ENCODE data around the gene ATP2B2. TPM values are rescaled to one million over a fixed set of nuclear protein-coding genes. Genes with fewer than 3 reads are reported as not detected.
"Not testable (repeated sequence)": the region's sequence is repeated elsewhere in the genome, so short reads cannot be mapped to it uniquely, and the experiment has no call there.

The ATP2B2 gene
- total and polyA plus RNA-seq, 2 donors from 2014 or later, result 0.19 to 0.22 TPM

DNA sequence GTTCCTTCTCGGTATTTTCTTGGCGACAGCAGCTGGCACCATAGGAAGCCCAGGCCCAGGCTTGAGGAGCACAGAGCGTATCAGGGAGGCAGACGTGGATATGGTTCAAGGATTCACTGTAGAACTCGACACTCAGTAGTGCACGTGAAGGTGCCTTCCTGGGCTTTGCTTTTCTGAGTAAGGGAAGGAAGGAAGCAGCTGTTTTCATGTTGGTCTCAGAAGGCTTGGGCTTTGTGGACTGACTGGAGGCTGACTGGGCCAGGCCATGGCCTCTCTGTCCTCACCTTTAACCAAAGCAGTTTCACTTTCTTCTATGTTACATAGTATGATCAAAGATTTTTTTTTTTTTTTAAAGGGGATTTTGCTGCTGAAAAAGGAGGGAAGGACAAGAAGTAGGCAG, 205.7 kb downstream of the ATP2B2 start:
- TF ChIP-seq CTCF (IDR thresholded peaks at IDR 0.05; ENCODE audit: borderline replicate concordance, extremely low read depth, insufficient read depth), result no peak
- Histone ChIP-seq H3K27ac (ENCODE audit: low read depth in 2 of 2, low read length in 2 of 2) (no peak overlapping the region), H3K36me3 (ENCODE audit: control insufficient read depth in 2 of 3, insufficient read depth in 3 of 3, low read length in 3 of 3) (peaks cover 13 to 47% (median 35%) of the 10 kb centered on the region in 3 donors), H3K4me3 (ENCODE audit: low read length in 3 of 3) (no peak overlapping the region), H3K4me1 (ENCODE audit: control insufficient read depth in 2 of 3, insufficient read depth in 2 of 3, low read depth in 1 of 3, low read length in 3 of 3) (no peaks in the 10 kb centered on the region), H3K9me3 (ENCODE audit: control insufficient read depth in 2 of 3, insufficient read depth in 1 of 3, low read length in 3 of 3) (no peaks in the 10 kb centered on the region), H3K9ac (ENCODE audit: low read length in 3 of 3) (no peak overlapping the region), H3K27me3 (ENCODE audit: control insufficient read depth, insufficient read depth, low read length) (no peaks in the 10 kb centered on the region)
- intact Hi-C loops (cut with DNase I), result no loop called here
- DNase-seq (peak in 2 of 5 donors; percentile 31 to 50), FAIRE-seq (no peak)

DNA sequence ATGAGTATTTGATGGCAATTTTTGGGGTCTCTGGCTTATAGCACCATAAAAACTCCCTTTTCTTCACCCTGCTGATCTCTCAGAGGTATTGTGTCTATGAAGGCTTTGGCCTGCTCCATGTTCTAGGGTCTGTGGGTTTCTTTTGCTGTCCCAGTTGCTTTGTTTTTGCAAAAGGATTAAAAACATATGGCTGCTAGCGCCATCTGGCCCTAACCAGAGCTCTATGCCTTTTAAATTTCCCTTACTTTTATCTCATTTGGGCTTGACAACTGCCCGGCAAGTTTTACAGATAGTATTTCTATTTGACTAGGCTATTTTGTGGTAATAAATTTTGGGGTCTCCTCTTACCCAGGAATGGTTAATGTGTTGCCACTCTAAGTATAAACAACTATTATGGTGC, 206.2 kb downstream of the ATP2B2 start:
- Histone ChIP-seq H3K27ac (ENCODE audit: low read depth in 2 of 2, low read length in 2 of 2) (no peak overlapping the region), H3K9me3 (ENCODE audit: control insufficient read depth in 2 of 3, insufficient read depth in 1 of 3, low read length in 3 of 3) (no peaks in the 10 kb centered on the region), H3K27me3 (ENCODE audit: control insufficient read depth, insufficient read depth, low read length) (no peaks in the 10 kb centered on the region), H3K4me1 (ENCODE audit: control insufficient read depth in 2 of 3, insufficient read depth in 2 of 3, low read depth in 1 of 3, low read length in 3 of 3) (no peaks in the 10 kb centered on the region), H3K4me3 (ENCODE audit: low read length in 3 of 3) (no peak overlapping the region), H3K9ac (ENCODE audit: low read length in 3 of 3) (no peak overlapping the region), H3K36me3 (ENCODE audit: control insufficient read depth in 2 of 3, insufficient read depth in 3 of 3, low read length in 3 of 3) (peaks cover 10 to 42% (median 31%) of the 10 kb centered on the region in 3 donors)
- DNase-seq (no peak), FAIRE-seq (no peak)
- intact Hi-C loops (cut with DNase I), result no loop called here
- no peak for TF ChIP-seq CTCF (IDR thresholded peaks at IDR 0.05; ENCODE audit: borderline replicate concordance, extremely low read depth, insufficient read depth)

DNA sequence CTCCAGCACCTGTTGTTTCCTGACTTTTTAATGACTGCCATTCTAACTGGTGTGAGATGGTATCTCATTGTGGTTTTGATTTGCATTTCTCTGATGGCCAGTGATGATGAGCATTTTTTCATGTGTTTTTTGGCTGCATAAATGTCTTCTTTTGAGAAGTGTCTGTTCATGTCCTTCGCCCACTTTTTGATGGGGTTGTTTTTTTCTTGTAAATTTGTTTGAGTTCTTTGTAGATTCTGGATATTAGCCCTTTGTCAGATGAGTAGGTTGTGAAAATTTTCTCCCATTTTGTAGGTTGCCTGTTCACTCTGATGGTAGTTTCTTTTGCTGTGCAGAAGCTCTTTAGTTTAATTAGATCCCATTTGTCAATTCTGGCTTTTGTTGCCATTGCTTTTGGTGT, 207.3 kb downstream of the ATP2B2 start:
- intact Hi-C loops (cut with DNase I); H3K9me3 ChIP-seq (ENCODE audit: control insufficient read depth in 2 of 3, insufficient read depth in 1 of 3, low read length in 3 of 3); DNase-seq; H3K4me1 ChIP-seq (ENCODE audit: control insufficient read depth in 2 of 3, insufficient read depth in 2 of 3, low read depth in 1 of 3, low read length in 3 of 3); FAIRE-seq; H3K9ac ChIP-seq (ENCODE audit: low read length in 3 of 3); H3K27ac ChIP-seq (ENCODE audit: low read depth in 2 of 2, low read length in 2 of 2); H3K27me3 ChIP-seq (ENCODE audit: control insufficient read depth, insufficient read depth, low read length); H3K4me3 ChIP-seq (ENCODE audit: low read length in 3 of 3): not testable (repeated sequence)
- peaks cover 5 to 31% (median 23%) of the 10 kb centered on the region in 3 donors for H3K36me3 ChIP-seq (ENCODE audit: control insufficient read depth in 2 of 3, insufficient read depth in 3 of 3, low read length in 3 of 3)

- DNase-seq, result no peak
- intact Hi-C loops (cut with DNase I), result no loop called here
- Histone ChIP-seq H3K36me3 (ENCODE audit: control insufficient read depth in 2 of 3, insufficient read depth in 3 of 3, low read length in 3 of 3) (peaks cover 0 to 7% (median 2%) of the 10 kb centered on the region in 3 donors), H3K27ac (ENCODE audit: low read depth in 2 of 2, low read length in 2 of 2) (no peak overlapping the region), H3K9me3 (ENCODE audit: control insufficient read depth in 2 of 3, insufficient read depth in 1 of 3, low read length in 3 of 3) (no peaks in the 10 kb centered on the region), H3K27me3 (ENCODE audit: control insufficient read depth, insufficient read depth, low read length) (no peaks in the 10 kb centered on the region), H3K4me1 (ENCODE audit: control insufficient read depth in 2 of 3, insufficient read depth in 2 of 3, low read depth in 1 of 3, low read length in 3 of 3) (no peaks in the 10 kb centered on the region), H3K4me3 (ENCODE audit: low read length in 3 of 3) (no peak overlapping the region), H3K9ac (ENCODE audit: low read length in 3 of 3) (no peak overlapping the region)
- no peak for FAIRE-seq
- TF ChIP-seq CTCF (IDR thresholded peaks at IDR 0.05; ENCODE audit: borderline replicate concordance, extremely low read depth, insufficient read depth), result no peak
Measured at GRCh38 chr3:10294030-10294586, 211.3 kb downstream of the ATP2B2 start.

Data from kidney (tissue), 14 donors.